ENCODE results near the gene MTHFR.

Gene MTHFR

DNA sequence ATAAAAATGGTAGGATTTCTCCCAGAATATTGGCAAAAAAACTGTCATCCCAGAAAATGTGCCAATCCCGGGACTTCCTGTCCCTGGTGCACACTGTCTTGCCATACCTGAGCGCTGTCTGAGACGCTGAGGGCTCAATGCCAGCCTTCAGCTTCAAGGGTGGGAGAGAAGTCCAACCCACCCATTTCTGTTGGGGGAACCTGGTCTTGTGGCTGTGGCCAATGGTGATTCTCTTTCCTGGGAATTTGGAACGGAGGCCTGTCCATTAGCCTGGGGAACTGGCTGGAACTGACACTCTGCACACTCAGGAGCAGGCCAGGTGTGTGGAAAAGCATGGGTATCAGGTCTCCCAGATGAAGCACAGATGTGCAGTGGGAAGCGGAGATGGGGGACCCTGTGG, 6.7 kb downstream of the MTHFR start:
- DNase-seq (ENCODE audit: extremely low read depth in 1 of 2, low read depth in 1 of 2) = no peak

- no peak for DNase-seq (ENCODE audit: extremely low read depth in 1 of 2, low read depth in 1 of 2)
These were observed 8.1 kb downstream of the MTHFR start for GRCh38 chr1:11797525-11798216.

DNA sequence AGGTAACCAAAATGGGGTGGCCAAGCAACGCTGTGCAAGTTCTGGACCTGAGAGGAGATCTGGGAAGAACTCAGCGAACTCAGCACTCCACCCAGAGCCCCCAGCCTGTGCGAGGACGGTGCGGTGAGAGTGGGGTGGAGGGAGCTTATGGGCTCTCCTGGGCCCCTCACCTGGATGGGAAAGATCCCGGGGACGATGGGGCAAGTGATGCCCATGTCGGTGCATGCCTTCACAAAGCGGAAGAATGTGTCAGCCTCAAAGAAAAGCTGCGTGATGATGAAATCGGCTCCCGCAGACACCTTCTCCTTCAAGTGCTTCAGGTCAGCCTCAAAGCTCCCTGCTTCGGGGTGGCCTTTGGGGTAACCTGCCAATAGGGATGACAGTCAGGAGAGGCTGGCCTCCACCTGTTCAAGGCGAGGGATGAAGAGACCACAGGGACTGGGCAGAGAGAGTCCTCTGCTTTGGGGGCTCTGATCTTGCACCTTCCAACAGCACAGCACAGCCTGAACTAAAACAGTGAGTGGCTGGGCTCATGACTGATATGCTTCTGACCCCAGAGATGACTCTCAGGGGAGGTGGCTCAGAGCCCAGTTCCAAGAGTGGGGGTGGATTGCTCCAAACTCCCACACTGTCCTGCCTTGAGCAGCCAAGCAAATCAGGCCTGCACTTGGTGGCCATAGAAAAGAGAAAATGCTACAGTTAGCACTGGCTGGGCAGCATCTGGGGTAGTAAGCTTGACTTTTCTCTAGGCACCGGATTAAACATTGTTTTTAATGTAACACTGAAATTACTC, 9.5 kb downstream of the MTHFR start:
- no peak for DNase-seq (ENCODE audit: extremely low read depth in 1 of 2, low read depth in 1 of 2)

GRCh38 chr1:11795238-11795890, 10.4 kb downstream of the MTHFR start:
- DNase-seq (ENCODE audit: extremely low read depth in 1 of 2, low read depth in 1 of 2) = no peak

DNA sequence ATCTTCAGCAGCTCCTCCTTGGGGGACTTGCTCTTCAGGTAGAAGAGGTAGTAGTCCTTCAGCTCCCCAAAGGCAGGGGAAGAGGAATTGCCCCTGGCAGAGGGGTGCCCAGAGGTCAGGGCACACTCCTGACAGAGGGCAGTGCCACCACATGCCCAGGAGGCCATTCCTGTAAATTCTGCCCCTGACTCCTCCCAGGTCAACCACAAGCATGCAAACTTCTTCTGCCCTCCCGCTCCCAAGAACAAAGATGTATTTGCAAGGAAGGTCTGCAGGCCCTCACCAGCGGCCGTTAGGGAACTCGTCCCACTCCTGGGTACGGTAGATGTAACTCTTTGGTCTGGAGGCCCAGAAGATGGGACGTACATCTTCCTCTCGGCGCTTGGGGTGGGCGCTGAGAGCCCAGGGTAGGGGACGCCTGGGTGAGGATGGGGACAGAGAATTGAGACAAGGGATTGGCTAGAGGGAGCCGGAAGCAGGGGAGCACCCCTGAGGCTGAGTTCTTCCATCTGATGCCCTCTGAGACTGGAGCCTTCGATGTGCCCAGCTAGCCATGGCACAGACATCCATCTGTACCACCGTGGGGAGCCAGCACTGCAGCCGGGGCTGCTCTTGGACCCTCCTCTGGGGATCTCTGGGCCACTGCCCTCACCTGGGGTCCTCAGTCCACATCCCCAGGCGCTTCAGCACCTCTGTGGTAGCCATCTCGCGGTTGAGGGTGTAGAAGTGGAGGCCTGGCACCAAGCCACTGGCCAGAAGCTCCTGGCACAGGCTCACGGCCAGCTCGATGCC, 11.1 kb downstream of the MTHFR start:
- DNase-seq (ENCODE audit: extremely low read depth in 1 of 2, low read depth in 1 of 2) = no peak

- DNase-seq (ENCODE audit: extremely low read depth in 1 of 2, low read depth in 1 of 2) = no peak
These were observed 11.9 kb downstream of the MTHFR start for GRCh38 chr1:11793819-11794218.

DNA sequence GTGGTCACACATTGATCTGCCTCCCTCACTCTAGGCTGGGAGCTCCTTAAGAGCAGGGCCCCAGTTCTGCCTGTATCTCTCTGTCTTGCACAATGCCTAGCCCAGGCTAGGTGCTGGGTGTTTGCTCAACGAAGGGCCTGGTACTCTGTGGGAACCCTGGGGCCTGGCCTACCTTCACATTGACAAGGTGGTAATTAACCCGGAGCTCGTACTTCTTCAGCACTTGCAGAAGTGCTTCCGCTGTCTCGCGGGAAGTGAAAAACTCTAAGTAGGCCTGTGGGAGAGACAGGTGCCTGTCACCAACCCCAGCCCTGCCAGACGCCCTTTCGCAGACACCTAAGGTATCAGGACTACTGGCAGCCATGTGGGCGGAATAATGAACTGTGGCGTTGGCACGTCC, 13.7 kb downstream of the MTHFR start:
- no peak for DNase-seq (ENCODE audit: extremely low read depth in 1 of 2, low read depth in 1 of 2)

DNA sequence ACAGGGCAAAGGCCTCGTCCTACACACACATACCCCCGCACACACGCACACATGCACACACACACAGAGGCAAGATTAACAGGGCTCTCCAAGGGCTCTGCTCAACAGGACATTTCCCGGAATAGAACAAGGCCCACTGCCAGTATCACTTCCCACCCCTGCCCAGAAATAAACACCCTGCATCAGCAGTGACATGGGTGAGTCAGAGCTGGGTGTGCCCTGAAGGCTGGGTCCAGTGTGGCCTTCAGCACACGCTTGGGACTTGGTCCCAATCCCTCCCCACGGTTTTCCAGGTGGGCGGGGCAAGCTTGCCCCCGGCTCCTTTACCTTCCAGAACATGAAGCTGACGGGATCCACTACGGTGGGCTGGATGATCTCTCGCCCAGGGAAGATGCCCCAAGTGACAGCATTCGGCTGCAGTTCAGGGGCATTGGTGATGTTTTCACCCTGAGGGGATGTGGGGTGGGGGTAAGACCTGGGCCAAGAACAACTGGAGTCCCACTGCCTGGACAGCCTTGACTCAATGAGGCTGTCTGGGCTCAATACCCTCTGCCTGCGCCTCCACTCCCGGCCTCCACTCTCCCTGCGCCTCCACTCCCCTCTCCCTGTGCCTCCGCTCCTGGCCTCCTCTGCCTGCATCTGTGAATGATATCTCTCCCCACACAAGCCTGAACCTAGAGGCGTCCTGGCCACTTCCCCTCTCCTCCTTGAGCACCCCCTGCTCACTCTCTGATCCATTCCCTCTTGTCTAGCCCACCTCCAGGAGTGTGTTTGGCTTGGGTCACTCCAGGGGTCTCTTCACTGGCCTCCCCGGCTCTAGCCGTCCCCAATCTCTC, 14.7 kb downstream of the MTHFR start:
- no peak for DNase-seq (ENCODE audit: extremely low read depth in 1 of 2, low read depth in 1 of 2)

- DNase-seq (ENCODE audit: extremely low read depth in 1 of 2, low read depth in 1 of 2) = no peak
These were observed 15.5 kb downstream of the MTHFR start for GRCh38 chr1:11790101-11790879.

- no peak for DNase-seq (ENCODE audit: extremely low read depth in 1 of 2, low read depth in 1 of 2)
These were observed 16.4 kb downstream of the MTHFR start for GRCh38 chr1:11789126-11790067.

GRCh38 chr1:11788549-11789053, 17.2 kb downstream of the MTHFR start:
- no peak for DNase-seq (ENCODE audit: extremely low read depth in 1 of 2, low read depth in 1 of 2)

DNA sequence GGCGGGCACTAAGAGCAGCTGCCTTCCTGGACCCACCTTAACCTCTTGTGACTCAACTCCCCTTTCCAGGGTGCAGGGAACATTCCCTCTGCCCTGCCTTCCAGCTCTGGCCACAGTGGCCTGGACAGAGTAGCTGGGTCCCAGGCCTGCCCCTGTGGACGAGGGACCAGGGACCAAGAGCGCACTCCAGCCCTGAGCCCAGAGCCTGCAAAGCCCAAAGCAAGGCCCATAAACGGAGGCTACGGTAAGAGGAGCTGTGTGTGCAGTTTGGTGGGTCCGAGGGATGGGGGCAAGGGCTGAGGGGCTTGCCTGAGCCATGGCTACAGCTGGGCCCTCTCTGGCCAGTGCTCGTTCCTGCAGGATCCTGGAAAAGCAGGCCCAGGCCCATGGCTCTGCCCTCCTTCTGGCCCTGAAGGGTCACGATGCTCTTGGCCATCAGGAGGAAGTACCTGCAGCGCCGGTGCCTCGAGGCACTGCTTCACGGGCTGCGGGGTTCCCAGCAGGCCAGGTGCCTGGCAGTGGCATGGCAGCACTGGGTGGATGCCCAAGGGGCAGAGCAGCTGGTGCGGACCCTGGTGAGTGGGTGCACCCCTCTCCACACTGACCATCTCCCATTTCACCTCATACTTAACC, 17.8 kb downstream of the MTHFR start:
- DNase-seq (ENCODE audit: extremely low read depth in 1 of 2, low read depth in 1 of 2) = no peak

GRCh38 chr1:11787251-11787803, 18.4 kb downstream of the MTHFR start:
- DNase-seq (ENCODE audit: extremely low read depth in 1 of 2, low read depth in 1 of 2) = no peak

GRCh38 chr1:11786168-11786567, 19.6 kb downstream of the MTHFR start:
- no peak for DNase-seq (ENCODE audit: extremely low read depth in 1 of 2, low read depth in 1 of 2)

DNA sequence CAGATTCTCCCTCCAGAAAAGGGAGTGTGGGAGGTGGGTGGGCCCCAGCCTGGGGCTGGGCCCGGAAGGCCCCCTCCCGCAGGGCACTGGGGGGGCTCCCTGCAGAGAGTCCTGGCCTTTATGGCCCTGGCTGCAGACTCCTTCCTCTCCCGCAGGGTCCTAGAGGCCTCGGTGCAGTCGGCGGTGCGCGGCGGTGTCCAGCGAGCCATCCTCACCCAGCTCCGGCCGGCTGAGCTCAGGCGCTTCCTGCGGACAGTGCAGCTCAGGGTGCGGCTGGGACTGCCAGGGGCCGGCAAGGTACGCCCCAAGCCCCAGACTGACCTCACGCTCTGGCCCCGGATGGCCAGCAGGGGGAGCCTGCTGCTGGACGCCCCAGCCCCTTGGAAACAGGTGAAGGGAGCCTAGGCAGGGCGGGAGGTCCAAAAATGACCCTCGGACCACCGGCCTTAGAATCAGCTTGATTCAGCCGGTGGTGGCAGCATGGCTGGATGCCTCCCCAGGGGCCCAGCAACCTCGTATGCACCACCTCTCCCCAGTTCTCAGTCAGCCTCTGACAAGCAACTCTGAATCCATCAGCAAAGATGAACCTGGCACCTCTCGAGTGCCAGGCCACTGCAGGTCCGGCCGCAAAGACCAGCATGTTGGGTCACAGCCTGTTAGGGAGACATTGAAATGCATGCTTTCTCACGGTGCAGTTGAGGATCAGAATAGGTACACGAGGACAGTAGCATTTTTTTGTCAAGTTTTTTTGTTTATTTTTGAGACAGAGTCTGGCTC, 20.6 kb downstream of the MTHFR start:
- peak in 1 of 2 donors; percentile 28 for DNase-seq (ENCODE audit: extremely low read depth in 1 of 2, low read depth in 1 of 2)

GRCh38 chr1:11784256-11784992, 21.3 kb downstream of the MTHFR start:
- no peak for DNase-seq (ENCODE audit: extremely low read depth in 1 of 2, low read depth in 1 of 2)
